Thyroid gland (tissue), 4 donors: Measurements from ENCODE around the gene CEP152. TPM values are rescaled to one million over a fixed set of nuclear protein-coding genes. Genes with fewer than 3 reads are reported as not detected.
A peak's percentile ranks its signal among the peaks of the same experiment; 100 is the strongest.

ENCODE experiments used
- DNase-seq, 2 donors: peaks; one replicate each; pipeline ENCODE4 v3.0.0-alpha.2; 2019
- H3K27ac ChIP-seq, 3 donors: fragments of 200-600 bp; sonication (generic); 1 replicate in 2 of 3; 2 replicates in 1 of 3; pipeline ENCODE4 v1.5.1; 2016 to 2019; ENCODE audit warnings: mild to moderate bottlenecking in 1 of 3, moderate library complexity in 1 of 3
- H3K27me3 ChIP-seq: fragments of 200-600 bp; sonication (generic); one replicate; pipeline ENCODE4 v1.5.1; 2019
- H3K36me3 ChIP-seq, 2 donors: fragments of 200-600 bp; sonication (generic); one replicate each; pipeline ENCODE4 v1.5.1; 2016 to 2019
- H3K4me1 ChIP-seq, 2 donors: fragments of 200-600 bp; sonication (generic); one replicate each; pipeline ENCODE4 v1.5.1; 2017 to 2019
- H3K4me3 ChIP-seq, 3 donors: fragments of 200-600 bp; sonication (generic); replicated peaks in 1 of 3; 1 replicate in 2 of 3; 2 replicates in 1 of 3; pipeline ENCODE4 v1.5.1; 2016; ENCODE audit warnings: mild to moderate bottlenecking in 1 of 3
- H3K9me3 ChIP-seq: fragments of 200-600 bp; sonication (generic); one replicate; pipeline ENCODE4 v1.5.1; 2017
- CTCF ChIP-seq, 6 experiments: fragments of 200-600 bp in 3 of 6; fragments of 450-650 bp in 3 of 6; sonication (generic) in 3 of 6; IDR thresholded peaks; one replicate each; pipeline ENCODE4 v1.5.1; 2016 to 2019; ENCODE audit warnings: antibody characterized with exemption in 6 of 6, mild to moderate bottlenecking in 2 of 6, inconsistent platforms in 1 of 6, moderate library complexity in 1 of 6
- POLR2A ChIP-seq, 2 donors: fragments of 450-650 bp; IDR thresholded peaks; one replicate each; pipeline ENCODE4 v1.6.1; 2017; ENCODE audit warnings: antibody characterized with exemption in 2 of 2, mild to moderate bottlenecking in 2 of 2, moderate library complexity in 1 of 2
- WGBS, 2 donors: methylation state at CpG; one replicate each; pipeline ENCODE4 v1.1.5; 2017; 5-methylcytosine and 5-hydroxymethylcytosine counted together
- intact Hi-C: fragments of 100-400 bp; cut with DNase I; formaldehyde crosslinking; loops from one replicate; pipeline ENCODE4 v1.15.1; 2023
- total RNA-seq, 4 donors: library from RNA; depleted of rRNA; stranded (reverse); fragments of >200 nt; gene quantifications; one replicate each; pipeline ENCODE4 v1.2.3, GENCODE V29; 2016

Gene CEP152
- total RNA-seq, 4 donors from 2014 or later = 5.5 to 7.7 (median 6.8) TPM

GRCh38 chr15:48811325-48811958 lies 573 bp upstream of the CEP152 start:
- Histone ChIP-seq H3K9me3 (no peaks in the 10 kb centered on the region), H3K4me1 (peaks cover 0 to 13% of the 10 kb centered on the region in 2 donors), H3K4me3 (peak overlapping the region in 2 of 3 donors; percentile 48 to 74), H3K27me3 (no peaks in the 10 kb centered on the region), H3K27ac (no peak overlapping the region), H3K36me3 (no peaks in the 10 kb centered on the region)
- TF ChIP-seq CTCF (IDR thresholded peaks at IDR 0.05) = no peak
- TF ChIP-seq POLR2A (IDR thresholded peaks at IDR 0.05) = no peak
- DNase-seq = peak in 1 of 2 donors; percentile 10
- 9% methylated on average over 25 of the region's 25 CpGs for WGBS, 2 donors
- intact Hi-C loops = loop anchor here (10.0 kb wide), 1 partner anchor 167 kb away; the partner anchor contains the start of gene FBN1

GRCh38 chr15:48806151-48806550 lies 4.7 kb downstream of the CEP152 start:
- Histone ChIP-seq H3K4me3 (no peak overlapping the region), H3K36me3 (no peaks in the 10 kb centered on the region), H3K9me3 (no peaks in the 10 kb centered on the region), H3K27ac (no peak overlapping the region), H3K4me1 (peaks cover 0 to 18% of the 10 kb centered on the region in 2 donors), H3K27me3 (no peaks in the 10 kb centered on the region)
- TF ChIP-seq POLR2A (IDR thresholded peaks at IDR 0.05) (no peak), CTCF (IDR thresholded peaks at IDR 0.05) (no peak)
- WGBS, 2 donors = 42 to 47% methylated on average over 2 of the region's 2 CpGs
- DNase-seq = no peak
- intact Hi-C loops = no loop called here

GRCh38 chr15:48805591-48805990 lies 5.3 kb downstream of the CEP152 start:
- WGBS, 2 donors = 44 to 89% methylated on average over 2 of the region's 2 CpGs
- no peak for DNase-seq
- peaks cover 0 to 18% of the 10 kb centered on the region in 2 donors for H3K4me1 ChIP-seq
- TF ChIP-seq POLR2A (IDR thresholded peaks at IDR 0.05) (no peak), CTCF (IDR thresholded peaks at IDR 0.05) (no peak)
- no peak overlapping the region for H3K4me3 ChIP-seq
- no peaks in the 10 kb centered on the region for H3K9me3 ChIP-seq
- H3K27me3 ChIP-seq = no peaks in the 10 kb centered on the region
- no peaks in the 10 kb centered on the region for H3K36me3 ChIP-seq
- H3K27ac ChIP-seq = no peak overlapping the region
- intact Hi-C loops = no loop called here

GRCh38 chr15:48803877-48804276 lies 7.0 kb downstream of the CEP152 start:
- intact Hi-C loops = no loop called here
- Histone ChIP-seq H3K36me3 (no peaks in the 10 kb centered on the region), H3K9me3 (no peaks in the 10 kb centered on the region), H3K4me3 (no peak overlapping the region), H3K27me3 (no peaks in the 10 kb centered on the region), H3K4me1 (peaks cover 0 to 10% of the 10 kb centered on the region in 2 donors), H3K27ac (no peak overlapping the region)
- 80 to 84% methylated on average over 2 of the region's 2 CpGs for WGBS, 2 donors
- no peak for TF ChIP-seq CTCF (IDR thresholded peaks at IDR 0.05)
- no peak for TF ChIP-seq POLR2A (IDR thresholded peaks at IDR 0.05)
- peak; percentile 28 to 30 for DNase-seq

GRCh38 chr15:48802867-48803266 lies 8.0 kb downstream of the CEP152 start:
- H3K4me3 ChIP-seq = no peak overlapping the region
- peak in 1 of 2 donors; percentile 12 for DNase-seq
- no peaks in the 10 kb centered on the region for H3K36me3 ChIP-seq
- no peak overlapping the region for H3K27ac ChIP-seq
- H3K9me3 ChIP-seq = no peaks in the 10 kb centered on the region
- TF ChIP-seq CTCF (IDR thresholded peaks at IDR 0.05) = no peak
- H3K4me1 ChIP-seq = peaks cover 0 to 10% of the 10 kb centered on the region in 2 donors
- H3K27me3 ChIP-seq = no peaks in the 10 kb centered on the region
- intact Hi-C loops = no loop called here
